ENCODE measurements around the gene MTG1.
"Not testable (repeated sequence)": the region's sequence is repeated elsewhere in the genome, so short reads cannot be mapped to it uniquely, and the experiment has no call there.

Gene MTG1

DNA sequence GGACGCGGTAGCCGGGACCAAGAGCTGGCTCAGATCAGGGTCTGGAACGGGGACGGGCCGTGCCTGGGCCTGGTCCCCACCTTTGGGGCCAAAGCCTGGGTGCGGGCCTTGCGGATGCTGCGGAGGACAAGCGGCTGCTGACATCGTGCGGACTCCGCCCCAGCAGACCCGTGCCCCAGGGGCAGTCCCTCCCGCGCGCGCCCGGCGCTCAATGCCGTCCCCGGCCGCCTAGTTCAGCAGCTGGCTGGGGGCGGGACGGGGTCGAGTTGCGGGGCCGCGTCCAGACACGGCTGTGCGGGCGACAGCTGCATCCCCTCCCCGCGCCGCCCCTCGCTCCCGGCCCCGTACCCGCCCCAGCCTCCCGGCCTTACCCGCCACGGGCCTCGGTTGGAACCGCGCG, 30.1 kb downstream of the MTG1 start:
- not testable (repeated sequence) for DNase-seq (ENCODE audit: low spot score)

DNA sequence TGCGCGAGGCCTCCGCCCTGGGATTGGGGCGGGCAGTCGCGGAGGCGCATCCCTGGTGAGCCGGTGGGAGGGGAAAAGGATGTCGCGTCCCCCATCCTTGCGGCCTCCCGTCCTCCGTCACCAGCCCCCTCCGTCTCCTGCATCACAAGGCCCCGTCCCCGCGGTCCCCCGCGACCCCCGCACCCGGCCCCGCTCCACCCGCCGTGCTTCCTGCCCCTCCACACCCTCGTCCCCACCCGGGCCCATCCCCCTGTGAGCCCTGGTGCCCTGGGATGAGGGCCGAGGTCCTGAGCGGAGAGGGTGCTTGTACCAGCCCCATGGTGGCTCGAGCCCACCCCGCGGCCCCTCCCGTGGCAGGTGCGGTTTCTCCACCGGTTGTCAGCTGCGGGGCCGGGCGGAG, 30.6 kb downstream of the MTG1 start, which contains the start of gene SPRN:
TSS of gene SPRN (minus strand) at position 25 of the 400 bp plus-strand sequence. CDS start 944 bp downstream, outside the sequence.
- not testable (repeated sequence) for DNase-seq (ENCODE audit: low spot score)

DNA sequence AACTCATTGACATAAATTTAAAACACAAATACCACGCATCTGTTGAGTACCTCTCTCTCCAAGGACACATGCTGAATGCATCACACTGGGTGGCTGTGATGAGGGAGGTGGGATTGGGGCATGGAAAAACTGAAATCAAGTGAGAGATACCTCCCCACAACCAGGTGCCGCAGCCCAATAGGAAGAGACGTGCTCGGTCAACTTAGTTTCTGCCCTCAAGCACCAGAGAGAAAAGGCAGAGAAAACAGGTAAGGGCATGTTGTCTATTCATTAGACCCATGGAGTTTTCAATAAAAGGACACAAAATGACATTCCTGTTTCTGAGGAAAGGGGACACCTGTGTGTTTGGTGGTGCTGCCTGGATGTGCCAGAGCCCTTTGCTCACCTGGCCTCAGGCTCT, 35.6 kb downstream of the MTG1 start:
- not testable (repeated sequence) for DNase-seq (ENCODE audit: low spot score)

DNA sequence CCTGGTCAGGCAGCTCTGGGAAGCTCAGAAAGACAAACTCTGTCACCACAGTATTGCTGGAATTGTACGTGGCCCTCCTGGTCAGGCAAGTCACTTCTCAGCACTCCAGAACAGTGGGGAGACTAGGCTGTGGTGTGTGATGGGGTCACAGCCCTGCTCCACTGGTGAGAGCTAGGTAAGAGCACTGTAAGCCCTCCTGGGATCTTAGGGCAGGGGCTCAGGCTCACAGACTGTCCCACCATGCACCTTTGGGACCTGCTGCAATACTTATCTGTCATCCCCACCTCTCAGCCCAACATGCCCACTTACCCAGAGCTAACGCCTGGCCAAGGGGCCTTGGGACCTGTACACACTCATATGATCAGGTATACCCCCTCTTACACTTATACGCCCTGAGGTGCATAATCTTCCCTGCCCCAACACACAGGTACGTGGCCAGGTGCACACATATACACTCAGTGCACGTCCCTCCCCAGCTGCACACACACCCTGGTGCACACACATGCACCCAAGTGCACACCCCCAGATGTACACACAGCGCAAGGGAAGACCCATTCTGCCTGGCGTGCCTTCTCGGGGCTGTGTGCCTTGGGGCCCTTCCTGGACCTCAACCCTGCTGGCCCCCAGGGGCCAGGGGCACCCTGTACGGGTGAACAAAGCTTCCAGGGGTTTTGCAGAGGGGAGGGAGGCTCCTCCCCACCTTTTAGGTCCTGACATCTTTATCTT, 38.1 kb downstream of the MTG1 start:
- not testable (repeated sequence) for DNase-seq (ENCODE audit: low spot score)

DNA sequence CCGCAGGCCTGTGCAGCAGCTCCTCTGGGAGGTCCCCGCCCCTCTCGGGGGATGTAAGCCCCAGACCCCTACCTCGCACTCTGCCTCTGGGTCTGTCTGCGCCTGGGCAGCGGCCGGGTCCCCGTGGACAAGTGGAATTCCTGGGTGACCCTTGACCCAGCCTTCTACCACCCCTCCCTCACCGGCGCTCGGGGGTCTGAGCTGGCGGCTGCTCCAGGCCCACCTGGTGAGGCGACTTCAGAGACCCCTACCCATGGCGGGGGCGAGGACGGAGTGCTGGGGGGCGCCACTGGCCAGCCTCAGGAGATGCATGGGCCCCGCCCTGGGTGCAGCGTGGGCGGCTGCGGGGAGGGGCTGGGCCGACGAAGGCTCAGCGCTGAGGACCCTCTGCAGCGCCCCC, 38.8 kb downstream of the MTG1 start:
- not testable (repeated sequence) for DNase-seq (ENCODE audit: low spot score)

DNA sequence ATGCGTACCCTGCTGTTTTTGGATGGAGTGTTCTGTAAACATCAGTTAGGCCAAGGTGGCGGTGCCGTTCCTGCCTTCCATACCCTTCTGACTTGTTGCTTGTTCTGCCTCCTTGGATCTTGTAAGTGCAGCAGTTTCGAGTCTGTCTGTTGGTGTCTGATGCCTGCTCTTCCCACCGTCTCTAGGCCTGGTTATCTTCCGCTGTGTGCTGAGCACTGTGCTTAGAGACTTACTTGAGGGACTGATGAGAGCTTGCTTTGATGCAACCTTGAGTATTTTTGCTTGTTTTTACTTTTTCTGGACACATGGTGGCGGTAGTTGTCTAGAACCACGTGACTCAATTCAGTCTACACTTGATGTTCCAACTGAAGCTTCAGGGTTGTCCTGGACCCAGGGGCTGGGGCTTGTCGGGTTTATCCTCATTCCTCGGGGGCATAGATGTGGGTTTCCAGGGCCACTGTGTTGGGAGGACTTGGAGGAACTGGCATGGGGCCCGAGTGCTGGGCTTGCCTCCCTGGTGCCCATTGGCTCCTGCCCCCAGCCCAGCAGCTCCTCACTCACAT, 44.8 kb downstream of the MTG1 start:
- DNase-seq (ENCODE audit: low spot score): no peak

DNA sequence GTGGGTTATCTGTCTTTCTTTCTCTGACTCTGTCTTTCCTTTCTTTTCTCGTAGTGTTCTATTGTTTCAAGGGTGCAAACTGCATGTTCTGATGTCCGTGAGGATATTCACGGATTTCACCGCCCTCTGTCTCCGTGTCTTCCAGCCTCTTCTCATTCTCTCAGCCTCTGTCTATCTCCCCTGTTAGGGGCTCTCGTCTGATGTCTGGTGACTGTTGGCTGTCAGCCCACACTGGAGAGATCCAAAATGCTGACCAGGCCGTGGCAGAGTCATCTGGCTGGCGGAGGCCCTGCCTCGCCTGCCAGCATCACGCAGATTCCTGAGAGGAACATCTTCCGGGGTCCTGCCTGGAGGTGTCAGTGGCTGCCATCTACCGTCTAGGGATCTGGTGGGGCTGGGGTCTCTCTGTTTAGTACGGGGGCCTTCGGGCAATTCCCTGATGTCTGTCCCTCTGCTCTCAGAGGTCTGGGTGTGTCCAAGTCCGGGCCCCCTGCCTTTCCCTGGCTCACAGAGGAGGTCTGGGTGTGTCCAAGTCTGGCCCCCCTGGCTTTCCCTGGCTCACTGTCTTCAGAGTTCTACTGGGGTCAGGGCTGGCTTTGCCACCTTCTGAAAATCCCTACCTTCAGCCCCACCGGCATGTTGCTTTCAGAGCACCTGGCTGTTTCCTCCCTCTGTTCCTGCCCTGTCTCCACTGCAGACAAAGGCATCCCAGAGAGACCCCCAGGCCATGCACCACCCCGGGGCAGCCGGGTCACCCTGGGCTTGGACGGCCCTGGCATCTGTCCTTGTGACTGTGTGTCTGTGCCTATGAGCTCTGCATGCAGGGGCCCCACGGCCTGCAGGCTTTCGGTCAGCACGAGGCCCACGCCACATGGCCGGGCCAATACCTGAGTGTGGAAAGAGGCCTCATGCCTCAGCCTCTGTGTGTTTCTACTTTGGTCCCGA, 45.8 kb downstream of the MTG1 start:
- DNase-seq (ENCODE audit: low spot score): no peak

DNA sequence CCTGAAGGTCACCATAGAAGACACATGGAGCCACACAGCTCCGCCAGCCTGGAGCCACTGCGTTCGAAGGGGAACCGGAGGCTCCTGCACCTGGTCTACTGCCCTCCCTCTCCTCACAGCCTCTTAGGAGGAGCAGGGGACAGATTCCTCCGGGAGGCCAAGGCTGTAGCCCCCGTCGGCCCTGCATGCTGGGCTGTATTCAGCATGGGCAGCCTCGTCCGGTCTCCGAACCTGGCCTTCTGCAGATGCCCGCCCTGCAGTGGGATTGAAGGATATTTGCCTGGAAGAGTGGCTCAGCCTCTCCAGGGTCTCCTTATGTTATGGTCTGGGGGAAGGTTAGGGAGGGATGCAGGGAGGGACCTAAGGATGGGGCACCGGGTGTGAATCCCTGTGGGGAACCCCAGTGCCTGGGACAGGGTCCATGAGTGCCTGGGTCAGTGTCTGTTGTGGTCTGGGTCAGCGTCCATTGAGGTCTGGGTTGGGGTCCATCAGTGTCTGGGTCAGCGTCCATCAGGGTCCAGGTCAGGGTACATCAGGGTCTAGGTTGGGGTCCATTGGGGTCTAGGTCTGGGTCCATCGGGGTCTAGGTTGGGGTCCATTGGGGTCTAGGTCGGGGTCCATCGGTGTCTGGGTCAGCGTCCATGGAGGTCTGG, 46.8 kb downstream of the MTG1 start:
- no peak for DNase-seq (ENCODE audit: low spot score)

DNA sequence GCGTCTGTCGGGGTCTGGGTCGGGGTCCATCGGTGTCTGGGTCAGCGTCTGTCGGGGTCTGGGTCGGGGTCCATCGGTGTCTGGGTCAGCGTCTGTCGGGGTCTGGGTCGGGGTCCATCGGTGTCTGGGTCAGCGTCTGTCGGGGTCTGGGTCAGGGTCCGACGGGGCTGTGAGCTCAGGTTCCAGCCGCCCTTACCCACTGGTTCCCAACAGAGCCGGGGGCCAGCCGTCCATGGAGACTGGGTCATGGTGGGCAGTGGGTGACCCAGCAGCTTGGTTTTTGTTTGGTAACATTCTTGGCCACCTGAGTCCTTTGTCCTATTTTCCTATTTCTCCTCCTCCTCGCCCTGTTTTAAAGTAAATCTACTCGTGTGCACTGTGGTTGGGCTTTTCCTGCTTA, 47.4 kb downstream of the MTG1 start:
- DNase-seq (ENCODE audit: low spot score): not testable (repeated sequence)

DNA sequence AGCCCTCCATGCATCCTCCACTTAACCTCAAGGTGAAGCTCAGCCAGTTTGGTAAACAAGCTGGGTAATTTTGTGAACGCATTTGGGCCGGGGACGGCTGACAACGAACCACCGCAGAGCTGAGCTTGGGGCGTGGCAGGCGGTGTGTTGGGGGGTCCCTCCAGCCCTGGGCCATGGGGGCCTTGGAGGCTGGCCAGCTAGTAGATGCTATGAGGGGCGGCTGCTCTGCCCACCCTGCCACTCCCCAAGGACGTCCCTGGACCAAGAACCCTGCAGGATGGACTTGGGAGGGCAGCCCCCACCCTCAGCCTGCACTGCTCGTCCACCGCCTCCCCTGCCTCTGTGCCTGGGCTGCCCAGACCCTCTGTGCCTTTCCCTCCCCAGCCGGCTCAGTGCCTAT, 47.8 kb downstream of the MTG1 start:
- no peak for DNase-seq (ENCODE audit: low spot score)

DNA sequence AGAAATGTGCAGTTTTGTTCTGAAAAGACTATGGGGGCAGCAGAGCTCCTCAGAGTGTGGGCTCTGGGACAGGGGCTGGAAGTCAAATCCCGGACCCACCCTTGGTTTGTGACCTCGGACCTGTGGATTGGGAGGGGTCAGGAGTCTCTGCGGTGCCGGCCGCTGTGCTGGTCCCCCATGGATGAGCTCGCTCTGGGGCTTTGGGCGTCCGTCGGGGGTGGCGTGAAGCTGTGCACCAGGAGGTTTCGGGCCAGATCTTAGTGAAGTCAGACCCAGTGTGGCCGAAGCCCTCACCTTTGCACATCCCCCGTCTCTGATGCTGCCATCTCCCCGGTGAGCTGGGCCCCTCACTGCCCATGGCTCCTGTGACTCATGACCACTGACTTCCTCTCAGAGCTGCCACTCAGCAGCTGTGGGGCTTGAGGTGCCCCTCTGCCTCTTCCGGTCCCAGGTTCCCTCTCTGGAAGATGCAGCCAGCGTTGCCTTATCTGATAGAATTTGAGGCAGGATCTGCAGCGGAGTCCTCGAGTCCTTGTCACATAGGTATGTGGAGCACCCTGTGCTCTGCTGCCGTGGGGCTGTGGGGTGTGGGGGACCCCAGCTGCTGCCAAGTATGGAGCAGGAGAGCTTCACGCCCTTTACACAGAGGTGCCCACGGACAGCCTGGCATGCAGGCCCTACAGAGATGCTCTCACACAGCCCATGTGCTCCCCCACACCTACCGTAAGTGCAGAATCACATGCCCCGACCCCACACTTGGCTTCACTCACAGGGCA, 48.4 kb downstream of the MTG1 start:
- no peak for DNase-seq (ENCODE audit: low spot score)

DNA sequence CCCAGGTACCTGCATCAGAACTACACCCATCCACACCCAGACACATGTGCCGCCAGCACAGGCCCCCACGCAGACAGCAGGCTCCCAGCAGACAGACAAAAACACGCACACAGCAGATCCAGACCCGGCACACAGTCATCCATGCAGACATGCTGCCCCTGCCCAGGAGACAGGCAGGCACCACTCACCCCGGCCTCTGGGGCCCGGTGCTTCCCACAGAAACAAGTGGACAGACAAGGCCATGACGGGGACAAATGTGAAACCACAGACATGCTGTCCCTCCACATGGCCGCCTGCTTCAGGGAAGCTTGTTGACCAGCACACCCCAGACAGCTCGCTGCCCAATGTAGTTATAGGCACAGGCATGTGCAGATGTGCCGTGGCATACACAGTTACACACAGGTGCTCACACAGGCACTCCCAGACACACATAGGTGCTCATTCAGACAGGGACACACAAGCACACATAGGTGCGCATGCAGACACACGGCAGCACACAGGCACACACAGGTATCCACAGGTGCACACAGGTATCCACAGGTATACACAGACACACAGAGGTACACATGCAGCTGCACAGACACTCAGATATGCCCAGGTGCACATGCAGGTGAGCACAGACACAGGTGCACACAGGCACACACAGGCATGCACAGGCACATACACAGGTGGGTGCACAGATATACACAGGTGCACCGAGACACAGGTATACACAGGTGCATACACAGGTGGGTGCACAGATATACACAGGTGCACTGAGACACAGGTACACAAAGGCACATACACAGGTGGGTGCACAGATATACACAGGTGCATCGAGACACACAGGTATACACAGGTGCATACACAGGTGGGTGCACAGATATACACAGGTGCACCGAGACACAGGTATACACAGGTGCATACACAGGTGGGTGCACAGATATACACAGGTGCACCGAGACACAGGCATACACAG, 49.3 kb downstream of the MTG1 start:
- DNase-seq (ENCODE audit: low spot score): no peak

DNA sequence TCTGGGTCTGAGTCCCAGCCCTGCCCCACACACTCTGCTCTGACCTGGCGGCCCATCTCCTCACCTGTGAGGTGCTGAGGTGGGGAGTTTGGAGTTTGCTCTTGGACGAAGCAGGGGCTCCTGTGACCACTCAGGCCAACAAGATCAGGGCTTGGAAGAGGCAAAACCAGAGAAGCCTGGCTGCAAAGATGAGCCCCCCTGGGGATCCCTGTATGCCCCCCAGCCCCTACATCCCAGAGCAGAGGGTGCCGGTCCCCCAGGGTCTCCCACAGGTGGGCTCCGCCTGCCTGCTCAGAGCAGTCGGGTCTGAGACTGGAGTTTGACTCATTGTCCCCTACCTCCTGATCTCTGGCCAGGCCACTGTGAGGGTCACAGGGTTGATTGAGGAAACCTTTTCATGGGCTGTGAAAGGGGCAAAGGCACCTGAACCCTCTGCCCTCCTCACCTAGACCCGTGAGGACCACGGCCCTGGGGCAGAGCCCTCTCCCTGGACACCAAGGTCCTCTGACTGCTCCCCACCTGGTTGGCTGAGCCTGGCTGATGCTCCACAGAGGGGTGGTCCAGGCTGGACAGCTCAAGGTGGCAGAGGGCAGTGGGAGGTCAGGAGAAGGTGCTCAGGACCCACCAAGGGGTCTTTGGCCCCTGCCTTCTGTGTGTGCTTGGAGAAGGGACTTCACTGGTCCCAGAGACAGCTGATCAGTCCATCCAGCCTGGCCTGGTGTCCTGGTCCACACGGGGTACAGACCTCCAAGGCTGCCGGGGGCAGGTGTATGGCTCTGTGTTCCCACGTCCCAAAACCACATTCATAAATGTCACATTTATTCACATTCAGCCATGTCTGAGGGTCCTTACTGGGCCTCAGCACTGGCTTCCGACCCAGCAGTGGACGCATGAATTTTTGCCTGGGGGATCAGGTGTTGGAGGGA, 50.6 kb downstream of the MTG1 start:
- no peak for DNase-seq (ENCODE audit: low spot score)

DNA sequence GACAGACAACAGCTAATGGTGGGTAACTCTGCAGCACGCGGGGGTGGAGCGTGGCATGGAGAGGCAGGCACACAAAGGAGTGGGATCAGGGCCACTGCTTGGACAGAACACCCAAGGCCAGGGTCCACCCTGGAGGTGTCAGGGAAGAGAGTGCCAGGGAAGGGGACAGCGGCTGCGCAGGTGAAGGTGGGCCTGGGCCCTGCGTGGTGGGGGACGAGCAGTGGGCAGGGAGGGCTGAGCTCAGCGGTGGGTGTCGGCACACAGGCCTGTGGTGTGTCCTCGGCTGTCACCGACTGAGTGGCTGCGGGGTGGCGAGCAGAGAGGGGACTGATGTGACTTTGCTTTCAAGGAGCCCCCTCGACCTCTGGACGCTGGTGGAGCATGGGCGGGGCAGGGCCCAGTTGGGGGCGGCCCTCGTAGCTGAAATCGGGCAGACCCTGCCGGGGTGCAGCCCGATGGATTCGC, 51.3 kb downstream of the MTG1 start:
- no peak for DNase-seq (ENCODE audit: low spot score)

DNA sequence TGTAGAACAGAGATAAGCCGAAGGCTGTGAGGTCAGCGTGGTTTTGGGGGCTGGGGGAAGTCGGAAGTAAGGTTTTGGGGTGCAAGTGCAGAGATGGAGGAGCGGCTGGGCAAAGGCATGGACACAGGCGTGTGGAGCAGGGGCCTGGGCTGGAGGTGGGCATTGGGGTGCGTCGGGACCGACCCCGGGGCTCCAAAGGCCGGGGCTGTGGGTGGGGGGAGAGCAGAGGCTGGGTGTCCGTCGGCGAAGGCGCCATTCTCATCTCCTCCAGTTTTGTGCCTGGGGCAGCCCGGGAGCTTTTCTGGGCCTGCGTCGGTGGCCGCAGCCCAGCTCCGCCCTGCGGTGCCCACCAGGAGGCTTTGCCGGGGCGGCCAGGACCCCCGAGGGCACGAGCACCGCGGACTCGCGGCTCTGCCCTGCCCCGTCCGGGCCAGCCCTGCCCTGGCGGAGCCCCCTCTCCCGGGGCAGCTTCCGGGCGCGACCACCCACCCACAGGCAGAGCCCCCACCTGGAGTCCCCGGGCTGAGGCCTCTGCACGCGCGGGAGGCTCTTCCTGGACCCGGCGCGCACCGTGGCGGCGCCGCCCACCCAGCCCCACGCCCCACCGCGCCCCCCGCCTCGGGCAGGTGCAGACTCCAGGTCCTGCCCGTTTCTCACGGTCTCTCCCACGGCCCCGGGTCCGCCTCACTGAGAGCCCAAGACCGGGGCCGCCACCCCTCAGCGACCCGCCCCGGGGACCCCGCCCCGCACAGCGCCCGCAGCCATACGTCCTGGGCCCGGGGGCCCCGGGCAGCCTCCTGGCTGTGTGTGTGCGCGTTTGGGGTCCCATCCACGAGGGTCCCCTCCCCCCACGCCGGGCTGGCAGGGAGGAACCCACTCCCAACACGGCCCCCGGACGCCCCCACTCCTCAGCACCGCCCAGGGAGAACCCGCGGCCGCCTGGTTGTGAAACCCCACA, 52.1 kb downstream of the MTG1 start:
- DNase-seq (ENCODE audit: low spot score): no peak

DNA sequence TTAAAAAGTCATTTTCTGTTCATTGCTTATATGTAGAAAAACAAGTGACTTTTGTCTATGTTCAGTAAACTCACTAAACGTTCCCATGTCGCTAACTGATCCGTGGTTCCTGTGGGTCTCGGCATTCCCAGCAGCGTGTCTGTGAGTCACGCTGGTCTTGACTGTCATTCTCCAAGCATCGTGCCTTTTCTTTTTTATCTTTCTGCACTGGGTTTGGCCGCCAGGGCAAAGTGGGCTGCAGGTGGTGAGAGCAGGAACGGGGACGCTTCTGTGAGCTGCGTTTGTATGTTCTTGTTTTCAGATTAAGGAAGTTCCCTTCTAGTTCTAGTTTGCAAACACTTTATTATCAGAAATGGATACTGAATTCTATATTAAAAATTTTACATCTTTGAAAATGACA, 53.0 kb downstream of the MTG1 start:
- no peak for DNase-seq (ENCODE audit: low spot score)

DNA sequence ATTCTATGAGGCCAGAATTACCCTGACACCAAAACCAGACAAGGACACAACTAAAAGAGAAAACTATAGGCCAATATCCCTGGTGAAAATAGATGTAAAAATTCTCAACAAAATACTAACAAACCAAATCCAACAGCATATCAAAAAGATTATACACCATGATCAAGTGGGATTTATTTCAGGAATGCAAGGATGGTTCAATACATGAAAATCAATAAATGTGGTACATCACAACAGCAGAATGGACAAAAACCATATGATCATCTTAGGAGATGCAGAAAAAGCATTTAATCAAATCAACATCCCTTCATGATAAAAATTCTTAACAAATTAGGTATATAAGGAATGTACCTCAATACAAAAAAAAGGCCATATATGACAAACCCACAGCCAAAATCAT, 54.2 kb downstream of the MTG1 start:
- no peak for DNase-seq (ENCODE audit: low spot score)

DNA sequence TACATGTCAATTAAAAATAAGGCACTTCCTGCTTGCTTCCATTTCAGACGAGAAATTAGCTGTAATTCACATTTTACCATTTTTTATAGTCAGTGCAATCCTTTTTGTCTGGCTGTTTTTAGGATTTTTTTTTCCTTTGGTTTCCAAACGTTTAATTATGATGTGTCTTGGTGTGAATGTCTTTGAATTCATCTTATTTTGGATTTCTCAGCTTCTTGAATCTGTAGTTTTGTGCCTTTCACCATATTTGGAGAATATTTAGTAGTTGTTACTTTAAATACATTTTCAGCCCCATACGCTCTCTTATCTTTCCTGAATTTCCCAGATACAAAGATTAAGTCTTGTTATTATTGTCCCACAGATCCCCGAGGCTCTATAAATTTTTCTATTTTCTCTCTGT, 57.4 kb downstream of the MTG1 start:
- no peak for DNase-seq (ENCODE audit: low spot score)
